GM21390 (cell line): ENCODE results near the gene ZNF709.
A peak's percentile ranks its signal among the peaks of the same experiment; 100 is the strongest.
"Not testable (repeated sequence)": the region's sequence is repeated elsewhere in the genome, so short reads cannot be mapped to it uniquely, and the experiment has no call there.

ENCODE experiments used
- ATAC-seq: cut with Tn5 transposase; IDR thresholded peaks from one replicate; pipeline ENCODE4 v1.9.1; 2021; ENCODE audit not compliant: unreplicated experiment

The ZNF709 gene

GRCh38 chr19:12484371-12485051 lies at the start of gene ZNF709:
TSS of gene ZNF709 (minus strand) at chr19:12484816. CDS start at chr19:12484657, 159 bp downstream.
- peak; percentile 83 for ATAC-seq

GRCh38 chr19:12527034-12527836 lies 42.6 kb upstream of the ZNF709 start:
- no peak for ATAC-seq

DNA sequence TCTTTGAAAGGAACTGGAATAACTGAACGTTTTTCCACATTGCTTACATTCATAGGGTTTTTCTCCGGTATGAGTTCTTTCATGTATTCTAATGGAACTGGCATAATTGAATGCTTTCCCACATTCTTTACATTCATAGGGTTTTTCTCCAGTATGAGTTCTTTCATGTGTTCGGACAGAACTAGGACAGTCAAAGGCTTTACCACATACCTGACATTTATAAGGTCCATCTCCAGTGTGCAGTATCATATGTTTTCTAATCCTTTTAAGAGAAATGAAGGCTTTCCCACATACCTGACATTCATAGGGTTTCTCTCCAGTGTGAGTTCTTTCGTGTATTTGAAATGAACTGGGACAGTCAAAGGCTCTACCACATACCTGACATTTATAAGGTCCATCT lies 41.9 kb upstream of the ZNF709 start:
- ATAC-seq: no peak

- ATAC-seq: no peak
Observed at GRCh38 chr19:12521996-12522395, 37.4 kb upstream of the ZNF709 start.

- ATAC-seq: no peak
Observed at GRCh38 chr19:12513531-12514061, 29.0 kb upstream of the ZNF709 start.

- ATAC-seq: no peak
Observed at GRCh38 chr19:12497032-12497431, 12.4 kb upstream of the ZNF709 start.

DNA sequence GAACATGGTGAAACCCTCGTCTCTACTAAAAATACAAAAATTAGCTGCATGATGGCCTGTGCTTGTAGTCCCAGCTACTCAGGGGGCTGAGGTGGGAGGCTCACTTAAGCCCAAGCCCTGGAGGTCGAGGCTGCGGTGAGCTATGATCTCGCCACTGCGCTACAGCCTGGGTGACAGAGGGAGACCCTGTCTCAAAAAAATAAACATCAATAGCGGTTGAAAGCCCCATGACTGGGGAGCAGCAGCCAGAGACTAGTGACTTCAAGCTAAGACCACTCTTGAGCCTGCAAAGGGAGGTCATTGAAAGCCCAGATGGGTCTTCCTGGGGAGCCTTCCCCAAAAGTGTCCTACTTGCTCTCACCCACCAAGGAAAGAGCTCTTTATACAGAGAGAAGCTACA lies 11.9 kb upstream of the ZNF709 start:
- no peak for ATAC-seq

- peak; percentile 90 for ATAC-seq
Observed at GRCh38 chr19:12495002-12495802, 10.6 kb upstream of the ZNF709 start.

DNA sequence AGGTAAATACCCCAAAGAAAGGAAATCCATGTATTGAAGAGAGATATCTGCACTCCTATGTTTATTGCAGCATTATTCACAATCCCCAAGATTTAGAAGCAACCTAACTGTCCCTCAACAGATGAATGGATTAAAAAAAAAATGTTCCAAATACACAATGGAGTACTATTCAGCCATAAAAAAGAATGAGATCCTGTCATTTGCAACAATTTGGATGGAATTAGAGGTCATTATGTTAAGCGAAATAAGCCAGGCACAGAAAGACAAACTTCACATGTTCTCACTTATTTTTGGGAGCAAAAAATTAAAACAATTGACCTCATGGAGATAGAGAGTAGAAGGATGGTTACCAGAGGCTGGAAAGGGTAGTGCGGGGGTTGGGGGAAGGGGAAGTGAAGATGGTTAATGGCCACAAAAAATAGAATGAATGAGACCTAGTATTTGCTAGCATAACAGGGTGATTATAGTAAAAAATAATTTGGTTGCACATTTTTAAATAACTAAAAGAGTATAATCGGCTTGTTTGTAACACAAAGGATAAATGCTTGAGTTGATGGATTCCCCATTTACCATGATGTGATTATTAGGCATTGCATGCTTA lies 9.7 kb upstream of the ZNF709 start:
- no peak for ATAC-seq

DNA sequence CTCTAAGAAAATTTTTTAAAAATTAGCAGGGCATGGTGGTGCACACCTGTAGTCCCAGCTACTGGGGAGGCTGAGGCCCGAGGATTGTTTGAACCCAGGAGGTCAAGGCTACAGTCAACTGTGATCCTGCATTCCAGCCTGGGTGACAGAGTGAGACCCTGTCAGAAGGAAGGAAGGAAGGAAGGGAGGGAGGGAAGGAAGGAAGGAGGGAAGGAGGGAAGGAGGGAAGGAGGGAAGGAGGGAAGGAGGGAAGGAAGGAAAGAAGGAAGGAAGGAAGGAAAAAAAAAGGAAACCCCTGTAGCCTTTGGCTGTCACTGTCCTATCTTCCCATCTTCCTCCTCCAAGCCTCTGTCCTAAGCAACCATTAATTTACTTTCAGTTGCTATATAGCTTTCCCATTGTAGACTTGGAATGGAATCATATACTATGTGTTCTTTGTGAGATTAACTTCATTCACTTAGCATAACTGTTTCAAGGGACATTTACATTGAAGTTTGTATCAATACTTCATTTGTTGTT lies 1.7 kb upstream of the ZNF709 start:
- not testable (repeated sequence) for ATAC-seq

GRCh38 chr19:12485571-12485970 lies 955 bp upstream of the ZNF709 start:
- ATAC-seq: no peak

DNA sequence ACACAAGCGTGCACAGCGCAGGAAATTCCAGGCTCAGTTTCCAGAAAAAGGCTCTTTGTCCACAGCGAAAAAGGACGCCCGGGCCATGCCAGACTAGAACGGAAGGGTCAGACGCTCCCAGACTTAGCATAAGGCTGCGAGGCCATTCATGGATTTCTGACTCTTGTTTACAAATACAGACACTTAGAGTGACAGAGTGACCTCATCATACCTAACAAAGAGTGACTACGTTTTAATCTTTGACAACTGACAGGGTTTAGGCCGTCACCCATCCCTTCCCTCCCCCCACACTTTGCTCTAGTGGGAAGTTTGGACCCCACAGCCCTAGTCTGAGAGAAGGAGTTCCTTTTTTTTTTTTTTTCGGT lies 418 bp upstream of the ZNF709 start:
- peak; percentile 18 for ATAC-seq

GRCh38 chr19:12484011-12484370 lies 625 bp downstream of the ZNF709 start:
- ATAC-seq: no peak

DNA sequence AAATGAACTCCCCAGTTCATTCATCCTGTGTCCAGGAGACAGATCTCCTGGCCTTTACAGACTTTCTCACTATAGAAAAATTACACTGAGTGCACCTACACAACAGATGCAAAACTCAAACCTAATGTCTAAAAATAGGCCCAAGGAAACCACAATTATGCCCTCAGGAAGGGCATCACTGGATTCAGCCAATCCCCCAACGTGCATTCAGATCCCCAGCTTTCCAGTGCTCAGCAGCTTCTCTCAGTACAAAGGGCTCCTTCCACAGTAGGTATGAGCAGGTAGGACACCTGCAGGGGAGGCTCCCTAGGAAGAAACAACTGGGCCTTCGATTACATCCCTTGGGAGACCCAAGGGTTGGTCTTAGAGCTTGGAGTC lies 2.1 kb downstream of the ZNF709 start:
- ATAC-seq: no peak

- no peak for ATAC-seq
Observed at GRCh38 chr19:12481781-12482508, 2.7 kb downstream of the ZNF709 start.

- no peak for ATAC-seq
Observed at GRCh38 chr19:12478234-12478941, 6.2 kb downstream of the ZNF709 start.

GRCh38 chr19:12467651-12468050 lies 17.0 kb downstream of the ZNF709 start:
- ATAC-seq: not testable (repeated sequence)

GRCh38 chr19:12465211-12465610 lies 19.4 kb downstream of the ZNF709 start:
- no peak for ATAC-seq

GRCh38 chr19:12464769-12465168 lies 19.8 kb downstream of the ZNF709 start:
- no peak for ATAC-seq

- not testable (repeated sequence) for ATAC-seq
Observed at GRCh38 chr19:12464139-12464538, 20.5 kb downstream of the ZNF709 start.
